ENCODE results near the gene DDX3X.
"Not testable (repeated sequence)": the region's sequence is repeated elsewhere in the genome, so short reads cannot be mapped to it uniquely, and the experiment has no call there.

DNA sequence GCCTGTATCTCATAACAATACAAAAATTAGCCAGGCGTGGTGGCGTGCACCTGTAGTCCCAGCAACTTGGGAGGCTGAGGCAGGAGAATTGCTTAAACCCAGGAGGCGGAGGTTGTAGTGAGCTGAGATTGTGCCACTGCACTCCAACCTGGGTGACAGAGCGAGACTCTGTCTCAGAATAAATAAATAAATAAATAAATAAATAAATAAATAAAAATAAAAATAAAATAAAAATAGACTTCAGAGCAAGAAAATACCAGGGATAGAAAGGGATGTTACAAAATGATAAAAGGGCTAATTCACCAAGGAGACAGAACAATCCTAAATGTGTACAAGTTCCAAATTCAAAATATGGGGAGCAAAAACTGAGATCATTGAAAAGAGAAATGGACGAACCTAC lies 37.6 kb downstream of the DDX3X start:
- not testable (repeated sequence) for TF ChIP-seq SIN3A (IDR thresholded peaks at IDR 0.05; ENCODE audit: borderline replicate concordance, insufficient read depth, low read depth, low read length); CTCF (IDR thresholded peaks at IDR 0.05); REST (IDR thresholded peaks at IDR 0.05; ENCODE audit: insufficient read depth in 1 of 2, low read depth in 2 of 2, low read length in 1 of 2); POLR2AphosphoS5 (IDR thresholded peaks at IDR 0.05; ENCODE audit: low read depth, low read length)

All from Panc1 (cell line).